HCT116 (cell line): ENCODE results near the gene TFEB. TPM values are rescaled to one million over a fixed set of nuclear protein-coding genes. Genes with fewer than 3 reads are reported as not detected.

Source experiments
- ATAC-seq: fragments of 200-7000 bp; cut with Tn5 transposase; 2 replicates; pipeline ENCODE4 v1.9.1; 2020; ENCODE audit warnings: mild to moderate bottlenecking, moderate library complexity
- BruUV-seq: library from RNA; stranded (reverse); fragments of 400-500 nt; replicated peaks from 2 replicates; lab custom pipeline; 2021; lab: Mats Ljungman, UMichigan
- CTCF ChIA-PET: fragments of 300-600 bp; sonication (Branson Sonifier 250); formaldehyde crosslinking; loops from one replicate; lab custom pipeline; 2021; ENCODE audit warnings: antibody characterized with exemption; lab: Charles Lee
- POLR2A ChIA-PET: fragments of 300-600, 350-600 bp; sonication (Branson Sonifier 250); formaldehyde crosslinking; loops from one replicate; lab custom pipeline; 2021; ENCODE audit warnings: antibody characterized with exemption; lab: Charles Lee
- RAD21 ChIA-PET, 2 experiments: fragments of 300-600 bp; sonication (Branson Sonifier 250); formaldehyde crosslinking; loops; one replicate each; lab custom pipeline; 2023; ENCODE audit warnings: low total read pairs in 2 of 2; ENCODE audit not compliant: uncharacterized antibody in 2 of 2, unreplicated experiment in 2 of 2, low non-redundant PET in 1 of 2; lab: Charles Lee
- DNase-seq: peaks from one replicate; pipeline ENCODE4 v3.0.0-alpha.2; 2010; ENCODE audit warnings: low read depth, low spot score
- H2AFZ ChIP-seq: fragments of 200-600 bp; shearing (Covaris generic), sonication (generic); 2 replicates; pipeline ENCODE4 v1.6.1; 2017; ENCODE audit warnings: low read depth, mixed run types, mixed read lengths, antibody characterized with exemption, low read length; ENCODE audit not compliant: poor library complexity, severe bottlenecking
- H3K27ac ChIP-seq: 2 replicates; pipeline ENCODE4 v1.5.1; 2012; ENCODE audit warnings: low read depth, low read length
- H3K27me3 ChIP-seq: fragments of 200-600 bp; sonication (generic); 2 replicates; pipeline ENCODE4 v1.6.1; 2016; ENCODE audit warnings: mixed run types, low read length, mixed read lengths; ENCODE audit not compliant: insufficient read depth
- H3K36me3 ChIP-seq, 2 experiments: fragments of 200-500 bp in 1 of 2; fragments of 200-600 bp in 1 of 2; sonication (Bioruptor generic) in 1 of 2; sonication (generic) in 1 of 2; 2 replicates each; pipeline versions ENCODE4 v1.5.1 to v1.6.1; 2014 to 2016; ENCODE audit warnings: low read length in 2 of 2, inconsistent platforms in 1 of 2, mixed read lengths in 1 of 2, mixed run types in 1 of 2; ENCODE audit not compliant: insufficient read depth in 2 of 2, control insufficient read depth in 1 of 2
- H3K4me1 ChIP-seq, 2 experiments: fragments of 200-600 bp in 1 of 2; sonication (generic) in 1 of 2; 2 replicates each; pipeline versions ENCODE4 v1.5.1 to v1.6.1; 2012 to 2017; ENCODE audit warnings: low read length in 2 of 2, inconsistent platforms in 1 of 2, mild to moderate bottlenecking in 1 of 2, mixed read lengths in 1 of 2, mixed run types in 1 of 2, moderate library complexity in 1 of 2; ENCODE audit not compliant: insufficient read depth in 2 of 2, control insufficient read depth in 1 of 2
- H3K4me2 ChIP-seq: fragments of 200-600 bp; sonication (generic); 2 replicates; pipeline ENCODE4 v1.6.1; 2017; ENCODE audit warnings: mixed run types, low read length, mixed read lengths
- H3K4me3 ChIP-seq, 2 experiments: fragments of 200-600 bp in 1 of 2; sonication (generic) in 1 of 2; replicated peaks in 1 of 2; 2 replicates each; pipeline ENCODE4 v1.5.1; 2011 to 2016; ENCODE audit warnings: low read length in 2 of 2, control low read depth in 1 of 2, low read depth in 1 of 2, mild to moderate bottlenecking in 1 of 2, mixed read lengths in 1 of 2, mixed run types in 1 of 2
- H3K79me2 ChIP-seq: fragments of 200-600 bp; sonication (generic); 2 replicates; pipeline ENCODE4 v1.6.1; 2017; ENCODE audit warnings: mild to moderate bottlenecking, mixed run types, low read length, moderate library complexity, mixed read lengths; ENCODE audit not compliant: insufficient read depth
- H3K9ac ChIP-seq: fragments of 200-600 bp; sonication (generic); 2 replicates; pipeline ENCODE4 v1.6.1; 2016; ENCODE audit warnings: low read length, mixed read lengths
- H3K9me2 ChIP-seq: fragments of 200-600 bp; sonication (generic), shearing (Covaris generic); 2 replicates; pipeline ENCODE4 v1.6.1; 2017; ENCODE audit warnings: mixed run types, mild to moderate bottlenecking, moderate library complexity; ENCODE audit not compliant: insufficient read depth
- H3K9me3 ChIP-seq, 2 experiments: fragments of 200-500 bp in 1 of 2; fragments of 200-600 bp in 1 of 2; sonication (Bioruptor generic) in 1 of 2; sonication (generic) in 1 of 2; 2 replicates each; pipeline ENCODE4 v1.6.1; 2014 to 2017; ENCODE audit warnings: low read length in 2 of 2, mixed read lengths in 2 of 2, inconsistent platforms in 1 of 2, low read depth in 1 of 2, mild to moderate bottlenecking in 1 of 2, mixed run types in 1 of 2, moderate library complexity in 1 of 2; ENCODE audit not compliant: control insufficient read depth in 1 of 2, insufficient read depth in 1 of 2
- H4K20me1 ChIP-seq: fragments of 200-600 bp; sonication (generic), shearing (Covaris generic); 2 replicates; pipeline ENCODE4 v1.6.1; 2017; ENCODE audit warnings: mixed run types, mild to moderate bottlenecking, moderate library complexity; ENCODE audit not compliant: insufficient read depth
- ATF3 ChIP-seq: IDR thresholded peaks from 2 replicates; pipeline ENCODE4 v1.6.1; 2012
- CEBPB ChIP-seq: IDR thresholded peaks from 2 replicates; pipeline ENCODE4 v1.6.1; 2012; ENCODE audit warnings: low read depth
- CTCF ChIP-seq, 3 experiments: fragments of 200-600 bp in 1 of 3; sonication (generic) in 1 of 3; IDR thresholded peaks in 2 of 3; conservative IDR thresholded peaks in 1 of 3; 2 replicates each; pipeline ENCODE4 v1.5.1; 2012 to 2017; ENCODE audit warnings: low read depth in 2 of 3, low read length in 2 of 3, antibody characterized with exemption in 1 of 3, borderline replicate concordance in 1 of 3, control low read depth in 1 of 3, mild to moderate bottlenecking in 1 of 3, mixed read lengths in 1 of 3, mixed run types in 1 of 3, moderate library complexity in 1 of 3; ENCODE audit not compliant: insufficient read depth in 1 of 3
- EGR1 ChIP-seq: IDR thresholded peaks from 2 replicates; pipeline ENCODE4 v1.6.1; 2012; ENCODE audit warnings: low read depth
- ELF1 ChIP-seq: IDR thresholded peaks from 2 replicates; pipeline ENCODE4 v1.6.1; 2012; ENCODE audit warnings: low read depth, borderline replicate concordance
- EZH2 ChIP-seq: fragments of 200-600 bp; sonication (generic); IDR thresholded peaks from 2 replicates; pipeline ENCODE4 v1.6.1; 2017; ENCODE audit warnings: antibody characterized with exemption, mixed run types
- JUND ChIP-seq: IDR thresholded peaks from 2 replicates; pipeline ENCODE4 v1.6.1; 2012
- RAD21 ChIP-seq: IDR thresholded peaks from 2 replicates; pipeline ENCODE4 v1.6.1; 2012; ENCODE audit warnings: low read depth, mild to moderate bottlenecking
- REST ChIP-seq: IDR thresholded peaks from 2 replicates; pipeline ENCODE4 v1.6.1; 2012; ENCODE audit warnings: low read depth
- SP1 ChIP-seq: IDR thresholded peaks from 2 replicates; pipeline ENCODE4 v1.6.1; 2012; ENCODE audit warnings: low read depth
- SRF ChIP-seq: IDR thresholded peaks from 2 replicates; pipeline ENCODE4 v1.6.1; 2012; ENCODE audit warnings: low read depth
- TCF7L2 ChIP-seq: IDR thresholded peaks from 2 replicates; pipeline ENCODE4 v1.7.0; 2011; ENCODE audit warnings: borderline replicate concordance, inconsistent platforms; ENCODE audit not compliant: insufficient read depth, insufficient read length; ENCODE audit errors: extremely low read depth
- YY1 ChIP-seq: IDR thresholded peaks from 2 replicates; pipeline ENCODE4 v1.6.1; 2011; ENCODE audit warnings: low read length, low read depth, moderate library complexity, mild to moderate bottlenecking; ENCODE audit not compliant: insufficient replicate concordance; ENCODE audit errors: extremely low read depth
- ZBTB33 ChIP-seq: IDR thresholded peaks from 2 replicates; pipeline ENCODE4 v1.6.1; 2011; ENCODE audit warnings: mild to moderate bottlenecking, low read length, moderate library complexity; ENCODE audit not compliant: insufficient replicate concordance; ENCODE audit errors: extremely low read depth
- ZFX ChIP-seq: fragments of 450-650 bp; IDR thresholded peaks from 2 replicates; pipeline ENCODE4 v1.6.1; 2017
- ZNF274 ChIP-seq: fragments of 200-500 bp; sonication (Bioruptor generic); IDR thresholded peaks from 2 replicates; pipeline ENCODE4 v1.6.1; 2014; ENCODE audit warnings: mild to moderate bottlenecking, low read depth, low read length, inconsistent platforms
- intact Hi-C: fragments of 100-400 bp; cut with micrococcal nuclease; formaldehyde crosslinking; loops from 2 replicates; pipeline ENCODE4 v1.10.0; 2022
- total RNA-seq: library from RNA; stranded (reverse); gene quantifications from one replicate; pipeline ENCODE4 v1.2.1, GENCODE V29; 2021; ENCODE audit not compliant: unreplicated experiment

Gene TFEB
- total RNA-seq, 1 experiment from 2014 or later = 4.8 TPM

- TF ChIP-seq ATF3 (no peak), ELF1 (no peak), CEBPB (no peak)
These were observed 88.3 kb downstream of the TFEB start (continued) for GRCh38 chr6:41647061-41647511.

- RAD21 ChIA-PET = no interaction called here
- no TSS peak for BruUV-seq
- H4K20me1 ChIP-seq = no peaks in the 10 kb centered on the region
- no peaks in the 10 kb centered on the region for H3K79me2 ChIP-seq
- intact Hi-C loops = no loop called here
- DNase-seq (no peak), ATAC-seq (no peak)
- POLR2A ChIA-PET = no interaction called here
- H3K9me2 ChIP-seq = no peaks in the 10 kb centered on the region
- no peak overlapping the region for H3K27ac ChIP-seq
- no peak overlapping the region for H2AFZ ChIP-seq
- H3K36me3 ChIP-seq = peaks cover 5 to 11% of the 10 kb centered on the region in 2 experiments; a peak in 2 of 4 replicates
- CTCF ChIA-PET = no interaction called here
- H3K9me3 ChIP-seq = no peaks in the 10 kb centered on the region
- H3K9ac ChIP-seq = no peak overlapping the region
- peaks cover 11 to 16% of the 10 kb centered on the region in 2 experiments for H3K4me1 ChIP-seq
- H3K27me3 ChIP-seq = no peaks in the 10 kb centered on the region
- no peak overlapping the region for H3K4me2 ChIP-seq
- H3K4me3 ChIP-seq = no peak overlapping the region
- no peak for TF ChIP-seq SRF
- TF ChIP-seq TCF7L2 = no peak
- no peak for TF ChIP-seq ZBTB33
- TF ChIP-seq ATF3 = no peak
- no peak for TF ChIP-seq JUND
- TF ChIP-seq ZFX = no peak
- no peak for TF ChIP-seq SP1
- TF ChIP-seq YY1 = no peak
- no peak for TF ChIP-seq RAD21
- TF ChIP-seq ZNF274 = no peak
- TF ChIP-seq CTCF (IDR thresholded peaks at IDR 0.05 in 2 of 3, conservative IDR thresholded peaks at IDR 0.05 in 1 of 3; ENCODE audit: borderline replicate concordance in 1 of 3, insufficient read depth in 1 of 3, low read depth in 2 of 3, low read length in 2 of 3) = no peak
- no peak for TF ChIP-seq REST
- no peak for TF ChIP-seq EGR1
- no peak for TF ChIP-seq EZH2
These were observed 89.2 kb downstream of the TFEB start for GRCh38 chr6:41646026-41646795.
